GM12801 (cell line): ENCODE measurements around the gene SLC24A3.

ENCODE experiments used
- CTCF ChIP-seq: IDR thresholded peaks from one replicate; pipeline ENCODE4 v1.5.1; 2011; ENCODE audit warnings: control low read depth; ENCODE audit not compliant: insufficient read length; ENCODE audit errors: extremely low read depth

SLC24A3 gene

GRCh38 chr20:19764207-19764606 is 551.8 kb downstream of the SLC24A3 start:
- no peak for TF ChIP-seq CTCF

- TF ChIP-seq CTCF = no peak
Observed at GRCh38 chr20:19765266-19765665, 552.8 kb downstream of the SLC24A3 start.

GRCh38 chr20:19765913-19766312 is 553.5 kb downstream of the SLC24A3 start:
- no peak for TF ChIP-seq CTCF

GRCh38 chr20:19767070-19767469 is 554.6 kb downstream of the SLC24A3 start:
- TF ChIP-seq CTCF = no peak

GRCh38 chr20:19768325-19768842 is 555.9 kb downstream of the SLC24A3 start:
- no peak for TF ChIP-seq CTCF

GRCh38 chr20:19769507-19769906 is 557.1 kb downstream of the SLC24A3 start:
- no peak for TF ChIP-seq CTCF

GRCh38 chr20:19770375-19770774 is 557.9 kb downstream of the SLC24A3 start:
- no peak for TF ChIP-seq CTCF

- no peak for TF ChIP-seq CTCF
Observed at GRCh38 chr20:19771031-19771430, 558.6 kb downstream of the SLC24A3 start.
